ENCODE measurements around the gene NKIRAS1. TPM values are rescaled to one million over a fixed set of nuclear protein-coding genes. Genes with fewer than 3 reads are reported as not detected.

The NKIRAS1 gene
- total and polyA plus RNA-seq, 2 donors (not counting 1 experiment from before 2014, with no cell fraction given), result 1.6 to 4.7 TPM

GRCh38 chr3:23911397-23911796, 5.4 kb downstream of the NKIRAS1 start:
- H3K27me3 Mint-ChIP-seq, result peaks cover 4% of the 10 kb centered on the region
- peaks cover 26% of the 10 kb centered on the region for H3K79me2 ChIP-seq (ENCODE audit: control insufficient read depth, insufficient read depth, low read length)
- intact Hi-C loops (cut with micrococcal nuclease), result loop anchor here (10.0 kb wide), 1 partner anchor 1753 kb away; the partner anchor contains the start of gene TOP2B
- H3K9me3 ChIP-seq (ENCODE audit: control extremely low read depth in 1 of 3, control insufficient read depth in 2 of 3, insufficient read depth in 1 of 3, low read length in 2 of 3), result no peaks in the 10 kb centered on the region
- H3K27ac ChIP-seq (ENCODE audit: low read length in 2 of 2), result no peak overlapping the region
- no peak overlapping the region for H2AFZ ChIP-seq (ENCODE audit: insufficient read depth, low read depth, low read length, poor library complexity, severe bottlenecking)
- H3K4me3 Mint-ChIP-seq, result no peak overlapping the region
- H3K4me2 ChIP-seq (replicated peaks; ENCODE audit: low read depth, low read length, poor library complexity, severe bottlenecking), result no peak overlapping the region
- no peaks in the 10 kb centered on the region for H3K9me3 Mint-ChIP-seq (ENCODE audit: insufficient read depth)
- 100% methylated on average over 2 of the region's 2 CpGs for WGBS (ENCODE audit: insufficient coverage)
- H3K4me3 ChIP-seq (ENCODE audit: control extremely low read depth in 1 of 5, extremely low read depth in 1 of 5, insufficient read depth in 1 of 5, low read depth in 2 of 5, low read length in 4 of 5), result no peak overlapping the region
- no peak overlapping the region for H3K9ac ChIP-seq (ENCODE audit: low read length)
- H3K27me3 ChIP-seq (replicated peaks in 1 of 4; ENCODE audit: control extremely low read depth in 1 of 4, control insufficient read depth in 3 of 4, insufficient read depth in 4 of 4, low read length in 3 of 4), result no peaks in the 10 kb centered on the region
- peaks cover 0 to 9% of the 10 kb centered on the region in 2 experiments for H3K36me3 ChIP-seq (replicated peaks in 1 of 2; ENCODE audit: control extremely low read depth in 1 of 2, control insufficient read depth in 1 of 2, extremely low read depth in 1 of 2, insufficient read depth in 2 of 2, low read length in 1 of 2)
- H4K20me1 ChIP-seq (ENCODE audit: control insufficient read depth, insufficient read depth, low read length, poor library complexity, severe bottlenecking), result no peaks in the 10 kb centered on the region
- ChIA-PET CTCF (no interaction called here), POLR2A (no interaction called here)
- H3K27ac Mint-ChIP-seq, result no peak overlapping the region
- peaks cover 11 to 12% of the 10 kb centered on the region in 2 donors for H3K4me1 ChIP-seq (ENCODE audit: control insufficient read depth in 2 of 2, insufficient read depth in 2 of 2, low read length in 2 of 2)
- peaks cover 14% of the 10 kb centered on the region for H3K4me1 Mint-ChIP-seq
- TF ChIP-seq EZH2 (IDR thresholded peaks at IDR 0.05; ENCODE audit: borderline replicate concordance, insufficient read depth, low read depth, low read length, poor library complexity, severe bottlenecking) (no peak), CTCF (IDR thresholded peaks at IDR 0.05) (no peak)
- DNase-seq (no peak), ATAC-seq (ENCODE audit: low read depth) (no peak)

- peaks cover 0 to 9% of the 10 kb centered on the region in 2 experiments for H3K36me3 ChIP-seq (replicated peaks in 1 of 2; ENCODE audit: control extremely low read depth in 1 of 2, control insufficient read depth in 1 of 2, extremely low read depth in 1 of 2, insufficient read depth in 2 of 2, low read length in 1 of 2)
- ATAC-seq (ENCODE audit: low read depth) (no peak), DNase-seq (no peak)
- H3K4me3 ChIP-seq (ENCODE audit: control extremely low read depth in 1 of 5, extremely low read depth in 1 of 5, insufficient read depth in 1 of 5, low read depth in 2 of 5, low read length in 4 of 5), result no peak overlapping the region
- Mint-ChIP-seq H3K27me3 (no peaks in the 10 kb centered on the region), H3K4me3 (no peak overlapping the region), H3K4me1 (peaks cover 4% of the 10 kb centered on the region), H3K27ac (no peak overlapping the region), H3K9me3 (ENCODE audit: insufficient read depth) (no peaks in the 10 kb centered on the region)
- H3K9me3 ChIP-seq (ENCODE audit: control extremely low read depth in 1 of 3, control insufficient read depth in 2 of 3, insufficient read depth in 1 of 3, low read length in 2 of 3), result no peaks in the 10 kb centered on the region
- no peak overlapping the region for H3K4me2 ChIP-seq (replicated peaks; ENCODE audit: low read depth, low read length, poor library complexity, severe bottlenecking)
- no peaks in the 10 kb centered on the region for H3K27me3 ChIP-seq (replicated peaks in 1 of 4; ENCODE audit: control extremely low read depth in 1 of 4, control insufficient read depth in 3 of 4, insufficient read depth in 4 of 4, low read length in 3 of 4)
- intact Hi-C loops (cut with micrococcal nuclease), result no loop called here
- no peak overlapping the region for H2AFZ ChIP-seq (ENCODE audit: insufficient read depth, low read depth, low read length, poor library complexity, severe bottlenecking)
- H3K79me2 ChIP-seq (ENCODE audit: control insufficient read depth, insufficient read depth, low read length), result peaks cover 6% of the 10 kb centered on the region
- ChIA-PET CTCF (no interaction called here), POLR2A (no interaction called here)
- no peak overlapping the region for H3K27ac ChIP-seq (ENCODE audit: low read length in 2 of 2)
- no peaks in the 10 kb centered on the region for H4K20me1 ChIP-seq (ENCODE audit: control insufficient read depth, insufficient read depth, low read length, poor library complexity, severe bottlenecking)
- no peak overlapping the region for H3K9ac ChIP-seq (ENCODE audit: low read length)
- TF ChIP-seq EZH2 (IDR thresholded peaks at IDR 0.05; ENCODE audit: borderline replicate concordance, insufficient read depth, low read depth, low read length, poor library complexity, severe bottlenecking) (no peak), CTCF (IDR thresholded peaks at IDR 0.05) (no peak)
- H3K4me1 ChIP-seq (ENCODE audit: control insufficient read depth in 2 of 2, insufficient read depth in 2 of 2, low read length in 2 of 2), result no peaks in the 10 kb centered on the region
- 96% methylated on average over 4 of the region's 7 CpGs for WGBS (ENCODE audit: insufficient coverage)
Measured at GRCh38 chr3:23909341-23909740, 7.4 kb downstream of the NKIRAS1 start.

Measured in B cell (primary cell).